Measurements from ENCODE around the gene WDR49. TPM values are rescaled to one million over a fixed set of nuclear protein-coding genes. Genes with fewer than 3 reads are reported as not detected.

Gene WDR49
- total RNA-seq, result 0.17 and 1.0 TPM in 2 replicates

GRCh38 chr3:167653760-167654159, at the start of gene WDR49:
Gene WDR49, minus strand, starts transcription at chr3:167653942. Its CDS starts 517 bp downstream, at chr3:167653425.

GRCh38 chr3:167473863-167474262, 179.9 kb downstream of the WDR49 start, which contains the start of gene SERPINI2:
Gene SERPINI2, minus strand, starts transcription at chr3:167474042. Its CDS starts 2,208 bp downstream, at chr3:167471834.

Other genes starting within 250 kb of the WDR49 start
- gene SERPINI2, start 179.9 kb downstream of the WDR49 start, total RNA-seq, result not detected in 2 replicates
- 41.7 and 65.0 TPM in 2 replicates for gene PDCD10, start 81.0 kb upstream of the WDR49 start, total RNA-seq
- 4.5 TPM in 2 replicates for gene SERPINI1, start 81.8 kb upstream of the WDR49 start, total RNA-seq